Measurements from ENCODE around the gene SLMAP. TPM values are rescaled to one million over a fixed set of nuclear protein-coding genes. Genes with fewer than 3 reads are reported as not detected.
A peak's percentile ranks its signal among the peaks of the same experiment; 100 is the strongest.

Gene SLMAP
- total and polyA plus RNA-seq, 2 of the 13 experiments (the other 11 are each of a cell fraction or from before 2014, with no cell fraction given): 24.0 to 48.3 TPM

DNA sequence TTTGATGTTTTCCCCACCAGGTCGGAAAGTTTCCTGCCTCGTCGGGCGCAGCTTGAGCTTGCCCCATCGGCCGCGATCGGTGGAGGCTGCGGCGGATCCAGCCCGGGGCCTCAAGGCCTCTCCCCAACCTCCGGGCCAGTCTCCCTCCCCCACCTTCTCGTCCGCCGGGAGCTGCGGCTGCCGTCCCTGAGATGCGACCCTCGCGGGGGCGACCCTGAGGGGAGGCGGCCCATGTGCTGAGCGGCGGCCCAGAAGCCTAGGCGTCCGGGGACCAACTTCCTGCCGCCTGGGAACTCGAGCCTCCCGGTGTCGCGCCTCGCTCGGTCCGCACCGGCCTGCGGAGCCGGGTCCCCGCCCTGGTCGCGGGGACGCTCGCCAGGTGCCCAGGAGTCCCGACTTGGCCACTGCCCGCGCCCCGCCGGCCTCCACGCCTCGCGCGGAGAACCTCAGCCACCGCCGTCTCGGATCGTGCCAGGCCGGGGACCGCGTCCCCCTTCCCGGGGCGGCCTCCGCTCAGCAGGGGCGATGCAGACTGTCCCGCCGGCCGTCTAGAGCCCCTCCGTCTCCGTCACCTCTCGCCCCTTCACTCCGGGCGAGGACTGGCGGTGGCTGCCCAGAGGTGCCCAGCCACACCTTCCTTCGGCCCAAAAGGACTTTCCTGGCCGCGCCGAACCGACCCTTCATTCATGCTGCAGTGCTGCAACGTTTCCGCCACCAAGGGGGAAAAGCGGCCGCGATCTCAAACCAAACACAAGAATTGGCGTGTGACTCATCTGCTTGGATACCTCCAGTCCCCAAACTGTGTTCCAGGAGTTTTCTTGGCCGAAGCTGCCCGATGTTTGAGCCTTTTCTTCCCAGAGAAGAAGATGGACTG, 656 bp downstream of the SLMAP start (continued):
- TF ChIP-seq FLYWCH1 (CRISPR knock-in tag; IDR thresholded peaks at IDR 0.05) (no peak), ZFP62 (CRISPR knock-in tag; IDR thresholded peaks at IDR 0.05) (no peak), ZFX (CRISPR knock-in tag; IDR thresholded peaks at IDR 0.05; ENCODE audit: low read depth) (peak; percentile 53), KDM4B (CRISPR knock-in tag; IDR thresholded peaks at IDR 0.05) (no peak), ZNF230 (CRISPR knock-in tag; IDR thresholded peaks at IDR 0.05) (no peak), ZFP1 (CRISPR knock-in tag; IDR thresholded peaks at IDR 0.05) (no peak), MED1 (CRISPR knock-in tag; IDR thresholded peaks at IDR 0.05) (0 out of 2 replicates have a peak, but pooled peaks have one; percentile 18), RFXANK (CRISPR knock-in tag; IDR thresholded peaks at IDR 0.05) (no peak), SAP130 (CRISPR knock-in tag; IDR thresholded peaks at IDR 0.05; ENCODE audit: low read depth) (peak; percentile 4; the same call in 1 of the 2 replicates), ZNF264 (CRISPR knock-in tag; IDR thresholded peaks at IDR 0.05) (0 out of 2 replicates have a peak, but pooled peaks have one; percentile 30), MYC (CRISPR knock-in tag; IDR thresholded peaks at IDR 0.05; ENCODE audit: borderline replicate concordance) (0 out of 2 replicates have a peak, but pooled peaks have one; percentile 5), ZNF672 (CRISPR knock-in tag; IDR thresholded peaks at IDR 0.05) (no peak), SAFB2 (CRISPR knock-in tag; IDR thresholded peaks at IDR 0.05; ENCODE audit: borderline replicate concordance, low read depth) (no peak), ZNF7 (CRISPR knock-in tag; IDR thresholded peaks at IDR 0.05) (no peak), SNAPC2 (CRISPR knock-in tag; IDR thresholded peaks at IDR 0.05) (no peak), BRD4 (CRISPR knock-in tag; IDR thresholded peaks at IDR 0.05) (no peak), ZKSCAN1 (IDR thresholded peaks at IDR 0.05; ENCODE audit: low read length) (no peak), ARNT (IDR thresholded peaks at IDR 0.05) (no peak), ZBTB7B (CRISPR knock-in tag; IDR thresholded peaks at IDR 0.05) (no peak)
- TF ChIP-seq, protein P1, sequence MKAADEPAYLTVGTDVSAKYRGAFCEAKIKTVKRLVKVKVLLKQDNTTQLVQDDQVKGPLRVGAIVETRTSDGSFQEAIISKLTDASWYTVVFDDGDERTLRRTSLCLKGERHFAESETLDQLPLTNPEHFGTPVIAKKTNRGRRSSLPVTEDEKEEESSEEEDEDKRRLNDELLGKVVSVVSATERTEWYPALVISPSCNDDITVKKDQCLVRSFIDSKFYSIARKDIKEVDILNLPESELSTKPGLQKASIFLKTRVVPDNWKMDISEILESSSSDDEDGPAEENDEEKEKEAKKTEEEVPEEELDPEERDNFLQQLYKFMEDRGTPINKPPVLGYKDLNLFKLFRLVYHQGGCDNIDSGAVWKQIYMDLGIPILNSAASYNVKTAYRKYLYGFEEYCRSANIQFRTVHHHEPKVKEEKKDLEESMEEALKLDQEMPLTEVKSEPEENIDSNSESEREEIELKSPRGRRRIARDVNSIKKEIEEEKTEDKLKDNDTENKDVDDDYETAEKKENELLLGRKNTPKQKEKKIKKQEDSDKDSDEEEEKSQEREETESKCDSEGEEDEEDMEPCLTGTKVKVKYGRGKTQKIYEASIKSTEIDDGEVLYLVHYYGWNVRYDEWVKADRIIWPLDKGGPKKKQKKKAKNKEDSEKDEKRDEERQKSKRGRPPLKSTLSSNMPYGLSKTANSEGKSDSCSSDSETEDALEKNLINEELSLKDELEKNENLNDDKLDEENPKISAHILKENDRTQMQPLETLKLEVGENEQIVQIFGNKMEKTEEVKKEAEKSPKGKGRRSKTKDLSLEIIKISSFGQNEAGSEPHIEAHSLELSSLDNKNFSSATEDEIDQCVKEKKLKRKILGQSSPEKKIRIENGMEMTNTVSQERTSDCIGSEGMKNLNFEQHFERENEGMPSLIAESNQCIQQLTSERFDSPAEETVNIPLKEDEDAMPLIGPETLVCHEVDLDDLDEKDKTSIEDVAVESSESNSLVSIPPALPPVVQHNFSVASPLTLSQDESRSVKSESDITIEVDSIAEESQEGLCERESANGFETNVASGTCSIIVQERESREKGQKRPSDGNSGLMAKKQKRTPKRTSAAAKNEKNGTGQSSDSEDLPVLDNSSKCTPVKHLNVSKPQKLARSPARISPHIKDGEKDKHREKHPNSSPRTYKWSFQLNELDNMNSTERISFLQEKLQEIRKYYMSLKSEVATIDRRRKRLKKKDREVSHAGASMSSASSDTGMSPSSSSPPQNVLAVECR (CRISPR knock-in tag; IDR thresholded peaks at IDR 0.05; ENCODE audit: borderline replicate concordance): peak; percentile 80
- TF ChIP-seq, protein P2, sequence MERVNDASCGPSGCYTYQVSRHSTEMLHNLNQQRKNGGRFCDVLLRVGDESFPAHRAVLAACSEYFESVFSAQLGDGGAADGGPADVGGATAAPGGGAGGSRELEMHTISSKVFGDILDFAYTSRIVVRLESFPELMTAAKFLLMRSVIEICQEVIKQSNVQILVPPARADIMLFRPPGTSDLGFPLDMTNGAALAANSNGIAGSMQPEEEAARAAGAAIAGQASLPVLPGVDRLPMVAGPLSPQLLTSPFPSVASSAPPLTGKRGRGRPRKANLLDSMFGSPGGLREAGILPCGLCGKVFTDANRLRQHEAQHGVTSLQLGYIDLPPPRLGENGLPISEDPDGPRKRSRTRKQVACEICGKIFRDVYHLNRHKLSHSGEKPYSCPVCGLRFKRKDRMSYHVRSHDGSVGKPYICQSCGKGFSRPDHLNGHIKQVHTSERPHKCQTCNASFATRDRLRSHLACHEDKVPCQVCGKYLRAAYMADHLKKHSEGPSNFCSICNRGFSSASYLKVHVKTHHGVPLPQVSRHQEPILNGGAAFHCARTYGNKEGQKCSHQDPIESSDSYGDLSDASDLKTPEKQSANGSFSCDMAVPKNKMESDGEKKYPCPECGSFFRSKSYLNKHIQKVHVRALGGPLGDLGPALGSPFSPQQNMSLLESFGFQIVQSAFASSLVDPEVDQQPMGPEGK (CRISPR knock-in tag; IDR thresholded peaks at IDR 0.05): no peak; the same call in 1 of the 2 replicates
- TF ChIP-seq, protein P3, sequence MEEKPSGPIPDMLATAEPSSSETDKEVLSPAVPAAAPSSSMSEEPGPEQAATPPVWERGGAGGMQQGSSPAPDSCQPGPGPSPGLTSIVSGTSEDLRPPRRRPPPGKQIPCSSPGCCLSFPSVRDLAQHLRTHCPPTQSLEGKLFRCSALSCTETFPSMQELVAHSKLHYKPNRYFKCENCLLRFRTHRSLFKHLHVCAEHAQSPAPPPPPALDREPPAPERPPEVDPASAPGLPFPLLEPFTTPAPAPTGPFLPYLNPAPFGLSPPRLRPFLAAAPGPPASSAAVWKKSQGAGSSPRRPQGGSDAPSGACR (CRISPR knock-in tag; IDR thresholded peaks at IDR 0.05): 0 out of 2 replicates have a peak, but pooled peaks have one; percentile 3
- TF ChIP-seq, protein P4, sequence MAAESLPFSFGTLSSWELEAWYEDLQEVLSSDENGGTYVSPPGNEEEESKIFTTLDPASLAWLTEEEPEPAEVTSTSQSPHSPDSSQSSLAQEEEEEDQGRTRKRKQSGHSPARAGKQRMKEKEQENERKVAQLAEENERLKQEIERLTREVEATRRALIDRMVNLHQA (CRISPR knock-in tag; IDR thresholded peaks at IDR 0.05): no peak
